ENCODE measurements around the gene B3GNT5. TPM values are rescaled to one million over a fixed set of nuclear protein-coding genes. Genes with fewer than 3 reads are reported as not detected.

The B3GNT5 gene
- total RNA-seq, 1 donor from 2014 or later: 6.9 TPM

- no peak for TF ChIP-seq CTCF (IDR thresholded peaks at IDR 0.05; ENCODE audit: unreplicated experiment)
- H3K36me3 Mint-ChIP-seq (ENCODE audit: low read depth, unreplicated experiment): no peaks in the 10 kb centered on the region
- DNase-seq (ENCODE audit: low spot score): no peak
- no peaks in the 10 kb centered on the region for H3K9me3 Mint-ChIP-seq (ENCODE audit: unreplicated experiment)
- no peak overlapping the region for H3K4me3 Mint-ChIP-seq (ENCODE audit: unreplicated experiment)
- H3K4me1 Mint-ChIP-seq (ENCODE audit: unreplicated experiment): no peaks in the 10 kb centered on the region
- no peak overlapping the region for H3K27ac Mint-ChIP-seq (ENCODE audit: unreplicated experiment)
- H3K27me3 Mint-ChIP-seq (ENCODE audit: unreplicated experiment): peaks cover 2% of the 10 kb centered on the region
Observed at GRCh38 chr3:183310936-183311335, 57.9 kb downstream of the B3GNT5 start.

GRCh38 chr3:183312433-183312832, 59.4 kb downstream of the B3GNT5 start:
- H3K27ac Mint-ChIP-seq (ENCODE audit: unreplicated experiment): no peak overlapping the region
- H3K27me3 Mint-ChIP-seq (ENCODE audit: unreplicated experiment): peaks cover 2% of the 10 kb centered on the region
- no peaks in the 10 kb centered on the region for H3K4me1 Mint-ChIP-seq (ENCODE audit: unreplicated experiment)
- no peaks in the 10 kb centered on the region for H3K36me3 Mint-ChIP-seq (ENCODE audit: low read depth, unreplicated experiment)
- DNase-seq (ENCODE audit: low spot score): no peak
- no peak for TF ChIP-seq CTCF (IDR thresholded peaks at IDR 0.05; ENCODE audit: unreplicated experiment)
- no peak overlapping the region for H3K4me3 Mint-ChIP-seq (ENCODE audit: unreplicated experiment)
- no peaks in the 10 kb centered on the region for H3K9me3 Mint-ChIP-seq (ENCODE audit: unreplicated experiment)

- no peak for TF ChIP-seq CTCF (IDR thresholded peaks at IDR 0.05; ENCODE audit: unreplicated experiment)
Observed at GRCh38 chr3:183313351-183313750, 60.3 kb downstream of the B3GNT5 start.

GRCh38 chr3:183313764-183314163, 60.7 kb downstream of the B3GNT5 start:
- Mint-ChIP-seq H3K4me1 (ENCODE audit: unreplicated experiment) (no peaks in the 10 kb centered on the region), H3K27ac (ENCODE audit: unreplicated experiment) (no peak overlapping the region), H3K36me3 (ENCODE audit: low read depth, unreplicated experiment) (no peaks in the 10 kb centered on the region), H3K27me3 (ENCODE audit: unreplicated experiment) (peaks cover 2% of the 10 kb centered on the region), H3K9me3 (ENCODE audit: unreplicated experiment) (no peaks in the 10 kb centered on the region), H3K4me3 (ENCODE audit: unreplicated experiment) (no peak overlapping the region)
- DNase-seq (ENCODE audit: low spot score): no peak
- TF ChIP-seq CTCF (IDR thresholded peaks at IDR 0.05; ENCODE audit: unreplicated experiment): no peak

More at GRCh38 chr3:183313351-183313750, 60.3 kb downstream of the B3GNT5 start:
- peaks cover 2% of the 10 kb centered on the region for H3K27me3 Mint-ChIP-seq (ENCODE audit: unreplicated experiment)
- no peak overlapping the region for H3K4me3 Mint-ChIP-seq (ENCODE audit: unreplicated experiment)
- DNase-seq (ENCODE audit: low spot score): no peak
- no peaks in the 10 kb centered on the region for H3K4me1 Mint-ChIP-seq (ENCODE audit: unreplicated experiment)
- no peak overlapping the region for H3K27ac Mint-ChIP-seq (ENCODE audit: unreplicated experiment)
- H3K9me3 Mint-ChIP-seq (ENCODE audit: unreplicated experiment): no peaks in the 10 kb centered on the region
- no peaks in the 10 kb centered on the region for H3K36me3 Mint-ChIP-seq (ENCODE audit: low read depth, unreplicated experiment)

GRCh38 chr3:183315739-183316138, 62.7 kb downstream of the B3GNT5 start:
- H3K27ac Mint-ChIP-seq (ENCODE audit: unreplicated experiment): no peak overlapping the region

More at GRCh38 chr3:183315739-183316138, 62.7 kb downstream of the B3GNT5 start:
- DNase-seq (ENCODE audit: low spot score): no peak
- no peak for TF ChIP-seq CTCF (IDR thresholded peaks at IDR 0.05; ENCODE audit: unreplicated experiment)
- H3K27me3 Mint-ChIP-seq (ENCODE audit: unreplicated experiment): peaks cover 2% of the 10 kb centered on the region
- no peaks in the 10 kb centered on the region for H3K36me3 Mint-ChIP-seq (ENCODE audit: low read depth, unreplicated experiment)
- H3K4me1 Mint-ChIP-seq (ENCODE audit: unreplicated experiment): no peaks in the 10 kb centered on the region
- no peak overlapping the region for H3K4me3 Mint-ChIP-seq (ENCODE audit: unreplicated experiment)
- H3K9me3 Mint-ChIP-seq (ENCODE audit: unreplicated experiment): no peaks in the 10 kb centered on the region
